Endothelial cell of umbilical vein (primary cell): ENCODE results near the gene MOCS2. TPM values are rescaled to one million over a fixed set of nuclear protein-coding genes. Genes with fewer than 3 reads are reported as not detected.

Source experiments
- BruUV-seq: library from RNA; stranded (reverse); fragments of 400-500 nt; replicated peaks from 2 replicates; lab custom pipeline; 2021; lab: Mats Ljungman, UMichigan
- CTCF ChIA-PET: fragments of 300-600, 350-600 bp; sonication (Branson Sonifier 250); formaldehyde crosslinking; loops from one replicate; lab custom pipeline; 2021; ENCODE audit warnings: antibody characterized with exemption, inconsistent platforms; lab: Charles Lee
- POLR2A ChIA-PET: fragments of 300-600, 350-600 bp; sonication (Branson Sonifier 250); formaldehyde crosslinking; loops from one replicate; lab custom pipeline; 2021; ENCODE audit warnings: antibody characterized with exemption, inconsistent platforms; lab: Charles Lee
- DNase-seq: peaks from one replicate; pipeline ENCODE4 v3.0.0-alpha.2; 2011; ENCODE audit warnings: low read depth, low spot score
- FAIRE-seq: peaks from 2 replicates; lab custom pipeline; 2011; peaks lifted over from hg19 to GRCh38; lab: Jason Lieb, UNC
- H2AFZ ChIP-seq: 2 replicates; pipeline ENCODE4 v1.6.0; 2012; ENCODE audit warnings: low read depth, low read length, control low read depth, inconsistent platforms
- H3K27ac ChIP-seq: 2 replicates; pipeline ENCODE4 v1.5.1; 2011; ENCODE audit warnings: low read depth, mild to moderate bottlenecking, control low read depth, low read length, moderate library complexity; ENCODE audit not compliant: insufficient read depth
- H3K27me3 ChIP-seq, 2 experiments: 2 replicates each; pipeline versions ENCODE4 v1.6.0 to v1.6.1; 2011; ENCODE audit warnings: low read length in 2 of 2, mixed read lengths in 1 of 2; ENCODE audit not compliant: control insufficient read depth in 2 of 2, insufficient read depth in 2 of 2
- H3K36me3 ChIP-seq, 2 experiments: 2 replicates in 1 of 2; 3 replicates in 1 of 2; pipeline ENCODE4 v1.5.1; 2011; ENCODE audit warnings: low read length in 2 of 2, mild to moderate bottlenecking in 1 of 2, moderate library complexity in 1 of 2; ENCODE audit not compliant: control insufficient read depth in 2 of 2, insufficient read depth in 2 of 2; ENCODE audit errors: extremely low read depth in 1 of 2
- H3K4me1 ChIP-seq: 3 replicates; pipeline ENCODE4 v1.5.1; 2011; ENCODE audit warnings: mild to moderate bottlenecking, low read length; ENCODE audit not compliant: control insufficient read depth, insufficient read depth; ENCODE audit errors: extremely low read depth
- H3K4me2 ChIP-seq: 2 replicates; pipeline ENCODE4 v1.6.1; 2011; ENCODE audit warnings: low read length, control low read depth, mixed read lengths; ENCODE audit not compliant: insufficient read depth
- H3K4me3 ChIP-seq, 3 experiments: fragments of 200-600 bp in 1 of 3; sonication (generic), shearing (Covaris generic) in 1 of 3; replicated peaks in 1 of 3; 2 replicates each; pipeline ENCODE4 v1.5.1; 2011 to 2016; ENCODE audit warnings: control low read depth in 3 of 3, low read length in 3 of 3, mild to moderate bottlenecking in 2 of 3, inconsistent platforms in 1 of 3, low read depth in 1 of 3, moderate library complexity in 1 of 3; ENCODE audit not compliant: insufficient read depth in 1 of 3
- H3K79me2 ChIP-seq: 2 replicates; pipeline ENCODE4 v1.6.0; 2012; ENCODE audit warnings: low read length, inconsistent platforms; ENCODE audit not compliant: control insufficient read depth, insufficient read depth
- H3K9ac ChIP-seq: replicated peaks from 2 replicates; pipeline ENCODE3; 2011; ENCODE audit warnings: low read length, control low read depth; ENCODE audit not compliant: insufficient read depth; ENCODE audit errors: extremely low read depth
- H3K9me1 ChIP-seq: replicated peaks from 3 replicates; pipeline ENCODE4 v1.6.0; 2011; ENCODE audit warnings: mild to moderate bottlenecking, low read length; ENCODE audit not compliant: control insufficient read depth, insufficient read depth; ENCODE audit errors: extremely low read depth
- H3K9me3 ChIP-seq: replicated peaks from 2 replicates; pipeline ENCODE4 v1.5.1; 2012; ENCODE audit warnings: low read length, inconsistent platforms; ENCODE audit not compliant: control insufficient read depth, insufficient read depth
- H4K20me1 ChIP-seq: replicated peaks from 2 replicates; pipeline ENCODE3; 2011; ENCODE audit warnings: mild to moderate bottlenecking, low read length; ENCODE audit not compliant: control insufficient read depth, insufficient read depth; ENCODE audit errors: extremely low read depth
- CTCF ChIP-seq, 2 donors: IDR thresholded peaks; 1 replicate in 1 of 2; 2 replicates in 1 of 2; pipeline ENCODE4 v1.5.1; 2011; ENCODE audit warnings: low read length in 2 of 2, mild to moderate bottlenecking in 2 of 2, moderate library complexity in 2 of 2, control low read depth in 1 of 2, inconsistent platforms in 1 of 2, low read depth in 1 of 2; ENCODE audit not compliant: insufficient read depth in 1 of 2; ENCODE audit errors: extremely low read depth in 1 of 2
- EZH2 ChIP-seq: IDR thresholded peaks from 2 replicates; pipeline ENCODE4 v1.6.1; 2012; ENCODE audit warnings: borderline replicate concordance, low read depth, mild to moderate bottlenecking, moderate library complexity, low read length, inconsistent platforms; ENCODE audit not compliant: severe bottlenecking
- FOS ChIP-seq: IDR thresholded peaks from 2 replicates; pipeline ENCODE4 v1.6.1; 2011; ENCODE audit warnings: mild to moderate bottlenecking, low read length, moderate library complexity, borderline replicate concordance; ENCODE audit not compliant: insufficient read depth
- GATA2 ChIP-seq: IDR thresholded peaks from 2 replicates; pipeline ENCODE4 v1.7.0; 2011; ENCODE audit warnings: low read depth, mild to moderate bottlenecking, moderate library complexity, mixed read lengths, low read length; ENCODE audit not compliant: insufficient read length, insufficient read depth
- JUN ChIP-seq: IDR thresholded peaks from 2 replicates; pipeline ENCODE4 v1.6.1; 2011; ENCODE audit warnings: borderline replicate concordance, low read depth; ENCODE audit not compliant: insufficient read length, insufficient read depth
- MAX ChIP-seq: IDR thresholded peaks from 2 replicates; pipeline ENCODE4 v1.6.1; 2011; ENCODE audit not compliant: insufficient read depth, insufficient read length
- MYC ChIP-seq: IDR thresholded peaks from one replicate; pipeline ENCODE4 v1.6.1; 2011; ENCODE audit warnings: mild to moderate bottlenecking, low read depth, low read length
- POLR2A ChIP-seq: IDR thresholded peaks from 2 replicates; pipeline ENCODE4 v1.6.1; 2012; ENCODE audit warnings: low read depth, mild to moderate bottlenecking, control low read depth, low read length
- POLR2AphosphoS5 ChIP-seq: IDR thresholded peaks from 2 replicates; pipeline ENCODE4 v1.6.1; 2012; ENCODE audit warnings: low read depth, mild to moderate bottlenecking, control low read depth, low read length, moderate library complexity; ENCODE audit not compliant: insufficient read depth
- dilution Hi-C: fragments of 300-500 bp; cut with MboI; formaldehyde crosslinking; loops from one replicate; pipeline ENCODE4 v1.15.0; 2019; ENCODE audit warnings: low sequenced_read_pairs; ENCODE audit not compliant: extremely low pct_ligation_motif_present
- intact Hi-C: fragments of 100-400 bp; cut with micrococcal nuclease; formaldehyde crosslinking; loops from one replicate; pipeline ENCODE4 v1.10.0; 2022
- polyA plus RNA-seq, 4 experiments: library from polyadenylated mRNA; depleted of rRNA in 3 of 4; stranded (reverse) in 3 of 4; unstranded in 1 of 4; fragments of >200 nt; gene quantifications; 2 replicates each; pipeline versions ENCODE4 v1.2.1 to v1.2.3, GENCODE V29; 2011 to 2012; ENCODE audit warnings: missing spikeins in 1 of 4
- total RNA-seq: library from RNA; stranded (reverse); gene quantifications from 2 replicates; pipeline ENCODE4 v1.2.3, GENCODE V29; 2021

Gene MOCS2
- total and polyA plus RNA-seq, 2 donors (not counting 3 experiments of a cell fraction or from before 2014, with no cell fraction given): 14.3 to 31.5 TPM

- Histone ChIP-seq H4K20me1 (no peaks in the 10 kb centered on the region), H2AFZ (no peak overlapping the region), H3K4me1 (peaks cover 16% of the 10 kb centered on the region), H3K4me3 (no peak overlapping the region), H3K9ac (no peak overlapping the region), H3K27ac (no peak overlapping the region), H3K9me3 (no peaks in the 10 kb centered on the region), H3K79me2 (no peaks in the 10 kb centered on the region), H3K27me3 (no peaks in the 10 kb centered on the region), H3K4me2 (no peak overlapping the region), H3K36me3 (peaks cover 10 to 28% of the 10 kb centered on the region in 2 experiments), H3K9me1 (no peaks in the 10 kb centered on the region)
- dilution Hi-C loops (no loop called here), intact Hi-C loops (no loop called here)
- BruUV-seq: no TSS peak
- DNase-seq (no peak), FAIRE-seq (no peak)
- POLR2A ChIA-PET: no interaction called here
- no peak for TF ChIP-seq POLR2AphosphoS5
- no peak for TF ChIP-seq CTCF (IDR thresholded peaks at IDR 0.05; ENCODE audit: extremely low read depth in 1 of 2, insufficient read depth in 1 of 2, low read depth in 1 of 2, low read length in 2 of 2)
- TF ChIP-seq JUN: no peak
- TF ChIP-seq GATA2: no peak
- no peak for TF ChIP-seq MYC
- TF ChIP-seq MAX: no peak
- TF ChIP-seq POLR2A: no peak
- no peak for TF ChIP-seq EZH2
- no peak for TF ChIP-seq FOS
- CTCF ChIA-PET: interaction anchor here (1.2 to 7.8 kb wide), 5 partner anchors 10 to 144 kb away, joined by 3 to 103 read pairs (median 6); no protein-coding TSS in a partner anchor
These were observed 21.9 kb downstream of the MOCS2 start for GRCh38 chr5:53087621-53088121.
